Astrocyte (in vitro differentiated cells and primary cell): ENCODE measurements around the gene PCBP4. TPM values are rescaled to one million over a fixed set of nuclear protein-coding genes. Genes with fewer than 3 reads are reported as not detected.

Experiments used
- DNase-seq: peaks from one replicate; pipeline ENCODE4 v3.0.0-alpha.2; 2010; ENCODE audit warnings: low read depth
- FAIRE-seq: peaks from 2 replicates; lab custom pipeline; 2011; peaks lifted over from hg19 to GRCh38; lab: Jason Lieb, UNC
- H2AFZ ChIP-seq: 2 replicates; pipeline ENCODE4 v1.6.0; 2012; ENCODE audit warnings: low read depth, low read length, inconsistent platforms
- H3K27ac ChIP-seq: 2 replicates; pipeline ENCODE4 v1.5.1; 2011; ENCODE audit warnings: low read depth, low read length, inconsistent platforms
- H3K27me3 ChIP-seq: 2 replicates; pipeline ENCODE4 v1.6.0; 2011; ENCODE audit warnings: low read length, inconsistent platforms; ENCODE audit not compliant: insufficient read depth
- H3K36me3 ChIP-seq: 2 replicates; pipeline ENCODE4 v1.5.1; 2011; ENCODE audit warnings: low read length, inconsistent platforms; ENCODE audit not compliant: insufficient read depth
- H3K4me1 ChIP-seq: 2 replicates; pipeline ENCODE4 v1.5.1; 2011; ENCODE audit warnings: low read length, inconsistent platforms; ENCODE audit not compliant: insufficient read depth
- H3K4me2 ChIP-seq: 2 replicates; pipeline ENCODE4 v1.6.0; 2012; ENCODE audit warnings: low read length, inconsistent platforms
- H3K4me3 ChIP-seq: 2 replicates; pipeline ENCODE4 v1.5.1; 2011; ENCODE audit warnings: low read depth, mild to moderate bottlenecking, low read length, inconsistent platforms; ENCODE audit not compliant: insufficient read depth
- H3K79me2 ChIP-seq: 2 replicates; pipeline ENCODE4 v1.6.0; 2012; ENCODE audit warnings: mild to moderate bottlenecking, low read length, inconsistent platforms; ENCODE audit not compliant: insufficient read depth
- H3K9ac ChIP-seq: 2 replicates; pipeline ENCODE4 v1.6.0; 2012; ENCODE audit warnings: mild to moderate bottlenecking, low read length, inconsistent platforms
- H3K9me3 ChIP-seq: 2 replicates; pipeline ENCODE4 v1.5.1; 2012; ENCODE audit warnings: low read depth, mild to moderate bottlenecking, low read length, inconsistent platforms; ENCODE audit not compliant: insufficient read depth
- H4K20me1 ChIP-seq: 2 replicates; pipeline ENCODE4 v1.6.0; 2012; ENCODE audit warnings: low read length, inconsistent platforms; ENCODE audit not compliant: insufficient read depth
- H3K27ac Mint-ChIP-seq: one replicate; pipeline ENCODE4 v1.8.0; 2021; ENCODE audit warnings: mild to moderate bottlenecking, mixed read lengths; ENCODE audit not compliant: unreplicated experiment
- H3K27me3 Mint-ChIP-seq: one replicate; pipeline ENCODE4 v1.8.0; 2021; ENCODE audit warnings: low read depth, mixed read lengths; ENCODE audit not compliant: unreplicated experiment
- H3K36me3 Mint-ChIP-seq: one replicate; pipeline ENCODE4 v1.8.0; 2021; ENCODE audit warnings: low read depth, mixed read lengths; ENCODE audit not compliant: unreplicated experiment
- H3K4me1 Mint-ChIP-seq: one replicate; pipeline ENCODE4 v1.8.0; 2021; ENCODE audit warnings: low read depth, mixed read lengths; ENCODE audit not compliant: unreplicated experiment
- H3K4me3 Mint-ChIP-seq: one replicate; pipeline ENCODE4 v1.8.0; 2021; ENCODE audit warnings: mild to moderate bottlenecking, moderate library complexity, mixed read lengths; ENCODE audit not compliant: unreplicated experiment
- H3K9me3 Mint-ChIP-seq: one replicate; pipeline ENCODE4 v1.8.0; 2021; ENCODE audit warnings: mild to moderate bottlenecking, mixed read lengths; ENCODE audit not compliant: unreplicated experiment
- EZH2 ChIP-seq: IDR thresholded peaks from 2 replicates; pipeline ENCODE4 v1.6.1; 2012; ENCODE audit warnings: mild to moderate bottlenecking, low read length, inconsistent platforms; ENCODE audit not compliant: insufficient read depth
- total RNA-seq: library from RNA; stranded (reverse); gene quantifications from 2 replicates; pipeline ENCODE4 v1.2.1, GENCODE V29; 2021
- TF ChIP-seq, protein P1 (sequence below): IDR thresholded peaks from 2 replicates; pipeline ENCODE4 v1.5.1; 2011; ENCODE audit warnings: low read depth, mild to moderate bottlenecking, inconsistent platforms, low read length, moderate library complexity; ENCODE audit not compliant: insufficient read depth

PCBP4 gene
- total RNA-seq, 1 donor from 2014 or later = 102 TPM

- Mint-ChIP-seq H3K27ac (no peak overlapping the region), H3K9me3 (peaks cover 3% of the 10 kb centered on the region), H3K4me1 (peaks cover 6% of the 10 kb centered on the region), H3K4me3 (peak overlapping the region; percentile 89), H3K36me3 (peaks cover 14% of the 10 kb centered on the region), H3K27me3 (peaks cover 14% of the 10 kb centered on the region)
- no peaks in the 10 kb centered on the region for H3K36me3 ChIP-seq
- H3K27me3 ChIP-seq = no peaks in the 10 kb centered on the region
- H3K4me3 ChIP-seq = peak overlapping the region; percentile 78
- H3K4me2 ChIP-seq = peak overlapping the region; percentile 96
- DNase-seq (no peak), FAIRE-seq (no peak)
- H3K9ac ChIP-seq = peak overlapping the region; percentile 87
- H2AFZ ChIP-seq = peak overlapping the region; percentile 67
- H3K27ac ChIP-seq = peak overlapping the region; percentile 20
- TF ChIP-seq, protein P1, sequence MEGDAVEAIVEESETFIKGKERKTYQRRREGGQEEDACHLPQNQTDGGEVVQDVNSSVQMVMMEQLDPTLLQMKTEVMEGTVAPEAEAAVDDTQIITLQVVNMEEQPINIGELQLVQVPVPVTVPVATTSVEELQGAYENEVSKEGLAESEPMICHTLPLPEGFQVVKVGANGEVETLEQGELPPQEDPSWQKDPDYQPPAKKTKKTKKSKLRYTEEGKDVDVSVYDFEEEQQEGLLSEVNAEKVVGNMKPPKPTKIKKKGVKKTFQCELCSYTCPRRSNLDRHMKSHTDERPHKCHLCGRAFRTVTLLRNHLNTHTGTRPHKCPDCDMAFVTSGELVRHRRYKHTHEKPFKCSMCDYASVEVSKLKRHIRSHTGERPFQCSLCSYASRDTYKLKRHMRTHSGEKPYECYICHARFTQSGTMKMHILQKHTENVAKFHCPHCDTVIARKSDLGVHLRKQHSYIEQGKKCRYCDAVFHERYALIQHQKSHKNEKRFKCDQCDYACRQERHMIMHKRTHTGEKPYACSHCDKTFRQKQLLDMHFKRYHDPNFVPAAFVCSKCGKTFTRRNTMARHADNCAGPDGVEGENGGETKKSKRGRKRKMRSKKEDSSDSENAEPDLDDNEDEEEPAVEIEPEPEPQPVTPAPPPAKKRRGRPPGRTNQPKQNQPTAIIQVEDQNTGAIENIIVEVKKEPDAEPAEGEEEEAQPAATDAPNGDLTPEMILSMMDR = no peak
- no peak for TF ChIP-seq EZH2
- peaks cover 24% of the 10 kb centered on the region for H3K4me1 ChIP-seq
- no peaks in the 10 kb centered on the region for H3K9me3 ChIP-seq
- H4K20me1 ChIP-seq = peaks cover 42% of the 10 kb centered on the region
- H3K79me2 ChIP-seq = peaks cover 38% of the 10 kb centered on the region
Observed at GRCh38 chr3:51941463-51941797, 25.8 kb downstream of the PCBP4 start.

DNA sequence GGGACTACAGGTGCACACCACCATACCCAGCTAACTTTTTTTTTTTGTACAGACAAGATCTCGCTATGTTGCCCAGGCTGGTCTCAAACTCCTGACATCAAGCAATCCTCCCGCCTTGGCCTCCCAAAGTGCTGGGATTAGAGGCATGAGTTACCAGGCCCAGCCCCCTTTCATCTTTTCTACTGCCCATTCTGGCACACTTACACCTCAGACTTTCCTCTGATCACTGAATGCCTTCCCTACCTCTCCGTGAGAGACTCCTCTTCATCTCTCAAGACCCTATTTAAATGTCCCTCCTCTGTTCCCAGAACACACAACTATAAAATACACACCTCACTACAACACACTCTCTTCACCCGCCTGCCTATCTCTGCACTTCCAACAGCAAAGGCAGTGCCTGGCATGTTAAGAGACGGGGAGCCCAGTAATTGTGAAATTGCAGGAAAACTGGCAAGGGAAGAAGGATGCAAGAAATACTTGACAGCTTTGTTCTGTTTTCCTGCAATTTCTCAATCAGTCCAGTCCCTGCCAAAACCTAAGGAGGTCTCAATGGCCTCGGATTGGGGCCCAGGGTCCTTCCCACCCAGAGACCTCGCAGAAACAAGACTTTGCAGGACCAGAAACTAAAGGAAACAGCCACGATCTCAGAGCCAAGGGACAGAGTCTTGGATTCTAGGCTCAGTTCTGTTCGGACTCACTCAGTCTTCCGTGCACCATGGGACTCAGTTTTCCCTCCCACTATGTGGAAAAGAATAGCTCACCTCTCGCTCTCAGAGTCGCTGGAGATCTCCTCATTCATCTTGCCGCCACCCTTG lies 26.4 kb downstream of the PCBP4 start:
- DNase-seq = no peak
- peaks cover 1% of the 10 kb centered on the region for H3K9me3 Mint-ChIP-seq
- H3K36me3 Mint-ChIP-seq = peaks cover 11% of the 10 kb centered on the region
- Histone ChIP-seq H3K27me3 (no peaks in the 10 kb centered on the region), H3K27ac (peak overlapping the region; percentile 20), H4K20me1 (peaks cover 42% of the 10 kb centered on the region), H3K4me3 (peak overlapping the region; percentile 78), H3K79me2 (peaks cover 38% of the 10 kb centered on the region), H3K9ac (peak overlapping the region; percentile 87), H3K9me3 (no peaks in the 10 kb centered on the region), H3K36me3 (peaks cover 2% of the 10 kb centered on the region), H2AFZ (peak overlapping the region; percentile 67), H3K4me1 (peaks cover 24% of the 10 kb centered on the region), H3K4me2 (peak overlapping the region; percentile 96)
- no peak for FAIRE-seq
- peaks cover 9% of the 10 kb centered on the region for H3K27me3 Mint-ChIP-seq
- TF ChIP-seq, protein P1 = no peak
- no peak for TF ChIP-seq EZH2
- peak overlapping the region; percentile 4 for H3K27ac Mint-ChIP-seq
- H3K4me1 Mint-ChIP-seq = peaks cover 6% of the 10 kb centered on the region
- H3K4me3 Mint-ChIP-seq = peak overlapping the region; percentile 89
